ENCODE data around the gene PRDM9.

Gene PRDM9

GRCh38 chr5:23528677-23529076 lies 21.3 kb downstream of the PRDM9 start:
- no peak for DNase-seq

- no peak for DNase-seq
Observed at GRCh38 chr5:23530571-23530970, 23.2 kb downstream of the PRDM9 start.

GRCh38 chr5:23571059-23571458 lies 63.6 kb downstream of the PRDM9 start:
- no peak for DNase-seq
